Fibroblast of lung (primary cell): ENCODE results near the gene UTP11.

Experiments
- CTCF ChIP-seq, 2 donors: IDR thresholded peaks in 1 of 2; conservative IDR thresholded peaks in 1 of 2; 1 replicate in 1 of 2; 2 replicates in 1 of 2; pipeline ENCODE4 v1.5.1; 2011 to 2012; ENCODE audit warnings: low read length in 2 of 2, control low read depth in 1 of 2, inconsistent platforms in 1 of 2, low read depth in 1 of 2, mild to moderate bottlenecking in 1 of 2
- EZH2 ChIP-seq: IDR thresholded peaks from 2 replicates; pipeline ENCODE4 v1.5.1; 2012; ENCODE audit warnings: low read length, control low read depth, mild to moderate bottlenecking; ENCODE audit errors: missing control alignments

GRCh38 chr1:38027201-38028104 is 14.9 kb downstream of the UTP11 start:
- TF ChIP-seq CTCF (conservative IDR thresholded peaks at IDR 0.05 in 1 of 2, IDR thresholded peaks at IDR 0.05 in 1 of 2; ENCODE audit: low read depth in 1 of 2, low read length in 2 of 2): no peak
- no peak for TF ChIP-seq EZH2
